ENCODE measurements around the gene MYOC.
"Not testable (repeated sequence)": the region's sequence is repeated elsewhere in the genome, so short reads cannot be mapped to it uniquely, and the experiment has no call there.

Gene MYOC

GRCh38 chr1:171606402-171606941 is 46.0 kb downstream of the MYOC start:
- no peak for DNase-seq (ENCODE audit: low read depth, low spot score)

- DNase-seq (ENCODE audit: low read depth, low spot score): peak; percentile 37
Measured at GRCh38 chr1:171603042-171603441, 49.4 kb downstream of the MYOC start.

- DNase-seq (ENCODE audit: low read depth, low spot score): peak; percentile 46
Measured at GRCh38 chr1:171600862-171601261, 51.6 kb downstream of the MYOC start.

- DNase-seq (ENCODE audit: low read depth, low spot score): not testable (repeated sequence)
Measured at GRCh38 chr1:171600310-171600709, 52.2 kb downstream of the MYOC start.

GRCh38 chr1:171597203-171597602 is 55.3 kb downstream of the MYOC start:
- DNase-seq (ENCODE audit: low read depth, low spot score): no peak

- DNase-seq (ENCODE audit: low read depth, low spot score): no peak
Measured at GRCh38 chr1:171596705-171597104, 55.8 kb downstream of the MYOC start.

GRCh38 chr1:171596119-171596518 is 56.4 kb downstream of the MYOC start:
- DNase-seq (ENCODE audit: low read depth, low spot score): no peak

GRCh38 chr1:171595324-171595723 is 57.2 kb downstream of the MYOC start:
- no peak for DNase-seq (ENCODE audit: low read depth, low spot score)

GRCh38 chr1:171590022-171590421 is 62.5 kb downstream of the MYOC start:
- no peak for DNase-seq (ENCODE audit: low read depth, low spot score)

- no peak for DNase-seq (ENCODE audit: low read depth, low spot score)
Measured at GRCh38 chr1:171588230-171588629, 64.3 kb downstream of the MYOC start.

GRCh38 chr1:171585715-171586114 is 66.8 kb downstream of the MYOC start:
- no peak for DNase-seq (ENCODE audit: low read depth, low spot score)

Measured in ELF-1 (cell line).